Thyroid gland (tissue), 4 donors: Measurements from ENCODE around the gene PDXDC1.
"Not testable (repeated sequence)": the region's sequence is repeated elsewhere in the genome, so short reads cannot be mapped to it uniquely, and the experiment has no call there.

Experiments used
- POLR2A ChIP-seq, 2 donors: fragments of 450-650 bp; IDR thresholded peaks; one replicate each; pipeline ENCODE4 v1.6.1; 2017; ENCODE audit warnings: antibody characterized with exemption in 2 of 2, mild to moderate bottlenecking in 2 of 2, moderate library complexity in 1 of 2
- TF ChIP-seq, protein P1 (sequence below), 6 experiments: fragments of 200-600 bp in 3 of 6; fragments of 450-650 bp in 3 of 6; sonication (generic) in 3 of 6; IDR thresholded peaks; one replicate each; pipeline ENCODE4 v1.5.1; 2016 to 2019; ENCODE audit warnings: antibody characterized with exemption in 6 of 6, mild to moderate bottlenecking in 2 of 6, inconsistent platforms in 1 of 6, moderate library complexity in 1 of 6

DNA sequence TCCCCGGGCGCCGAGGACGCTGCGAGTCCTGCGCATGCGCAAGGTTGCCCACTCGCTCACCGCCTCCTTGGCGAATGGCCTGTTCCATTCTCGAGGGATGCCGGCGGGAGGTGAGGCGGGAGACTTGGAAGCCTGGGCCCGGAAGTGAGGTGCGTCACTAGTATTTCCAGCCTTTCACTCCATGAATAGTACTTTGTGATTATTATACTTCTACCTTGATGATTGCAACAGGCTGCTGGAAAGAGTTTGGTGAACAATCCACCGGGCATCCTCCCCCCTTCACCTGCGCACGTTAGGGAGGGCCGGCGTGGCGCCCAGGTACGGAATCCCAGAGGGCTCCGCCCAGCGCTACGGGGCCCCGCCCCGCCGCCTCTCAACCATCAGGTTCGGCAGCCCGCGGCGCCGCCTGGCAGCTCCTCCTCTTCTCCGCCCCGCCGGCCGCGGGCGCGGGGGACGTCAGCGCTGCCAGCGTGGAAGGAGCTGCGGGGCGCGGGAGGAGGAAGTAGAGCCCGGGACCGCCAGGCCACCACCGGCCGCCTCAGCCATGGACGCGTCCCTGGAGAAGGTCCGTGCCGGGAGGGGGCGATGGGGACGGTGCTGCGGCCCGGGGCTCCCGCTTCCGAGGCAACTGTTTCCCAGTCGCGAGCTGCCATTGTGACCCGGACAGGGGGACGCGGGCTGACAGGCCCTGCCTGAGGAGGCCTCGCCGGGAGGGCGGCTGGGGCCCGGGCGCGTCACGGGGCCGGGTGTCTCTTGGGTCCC is at the start of gene PDXDC1:
- TF ChIP-seq, protein P1, sequence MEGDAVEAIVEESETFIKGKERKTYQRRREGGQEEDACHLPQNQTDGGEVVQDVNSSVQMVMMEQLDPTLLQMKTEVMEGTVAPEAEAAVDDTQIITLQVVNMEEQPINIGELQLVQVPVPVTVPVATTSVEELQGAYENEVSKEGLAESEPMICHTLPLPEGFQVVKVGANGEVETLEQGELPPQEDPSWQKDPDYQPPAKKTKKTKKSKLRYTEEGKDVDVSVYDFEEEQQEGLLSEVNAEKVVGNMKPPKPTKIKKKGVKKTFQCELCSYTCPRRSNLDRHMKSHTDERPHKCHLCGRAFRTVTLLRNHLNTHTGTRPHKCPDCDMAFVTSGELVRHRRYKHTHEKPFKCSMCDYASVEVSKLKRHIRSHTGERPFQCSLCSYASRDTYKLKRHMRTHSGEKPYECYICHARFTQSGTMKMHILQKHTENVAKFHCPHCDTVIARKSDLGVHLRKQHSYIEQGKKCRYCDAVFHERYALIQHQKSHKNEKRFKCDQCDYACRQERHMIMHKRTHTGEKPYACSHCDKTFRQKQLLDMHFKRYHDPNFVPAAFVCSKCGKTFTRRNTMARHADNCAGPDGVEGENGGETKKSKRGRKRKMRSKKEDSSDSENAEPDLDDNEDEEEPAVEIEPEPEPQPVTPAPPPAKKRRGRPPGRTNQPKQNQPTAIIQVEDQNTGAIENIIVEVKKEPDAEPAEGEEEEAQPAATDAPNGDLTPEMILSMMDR (IDR thresholded peaks at IDR 0.05) = not testable (repeated sequence)
- peak in 1 of 2 donors; percentile 79 for TF ChIP-seq POLR2A (IDR thresholded peaks at IDR 0.05)
